Pulmonary artery endothelial cell (primary cell): ENCODE data around the gene CENPW. TPM values are rescaled to one million over a fixed set of nuclear protein-coding genes. Genes with fewer than 3 reads are reported as not detected.

ENCODE experiments used
- DNase-seq: peaks from one replicate; pipeline ENCODE4 v3.0.0-alpha.2; 2011; ENCODE audit warnings: low read depth, low spot score
- total RNA-seq: library from RNA; depleted of rRNA; stranded (reverse); fragments of >200 nt; gene quantifications from 2 replicates; pipeline ENCODE4 v1.2.3, GENCODE V29; 2014

Gene CENPW
- total RNA-seq: 22.0 and 33.6 TPM in 2 replicates

GRCh38 chr6:126339796-126340609 lies at the start of gene CENPW:
Gene CENPW (plus strand): TSS chr6:126340115. CDS start chr6:126340274, 159 bp downstream.
- DNase-seq: peak; percentile 60

- DNase-seq: no peak
Measured at GRCh38 chr6:126293891-126294524, 45.9 kb upstream of the CENPW start.

- DNase-seq: no peak
Measured at GRCh38 chr6:126300126-126300525, 39.8 kb upstream of the CENPW start.

GRCh38 chr6:126300735-126301134 lies 39.2 kb upstream of the CENPW start:
- DNase-seq: no peak

GRCh38 chr6:126302191-126302590 lies 37.7 kb upstream of the CENPW start:
- peak; percentile 13 for DNase-seq

GRCh38 chr6:126307849-126308248 lies 32.1 kb upstream of the CENPW start:
- no peak for DNase-seq

GRCh38 chr6:126308362-126308761 lies 31.6 kb upstream of the CENPW start:
- no peak for DNase-seq

- no peak for DNase-seq
Measured at GRCh38 chr6:126312013-126312665, 27.8 kb upstream of the CENPW start.

GRCh38 chr6:126313941-126314340 lies 26.0 kb upstream of the CENPW start:
- no peak for DNase-seq

- DNase-seq: no peak
Measured at GRCh38 chr6:126318797-126319196, 21.1 kb upstream of the CENPW start.

- DNase-seq: no peak
Measured at GRCh38 chr6:126333729-126334128, 6.2 kb upstream of the CENPW start.

GRCh38 chr6:126335210-126335609 lies 4.7 kb upstream of the CENPW start:
- DNase-seq: no peak

GRCh38 chr6:126337323-126337722 lies 2.6 kb upstream of the CENPW start:
- no peak for DNase-seq

- no peak for DNase-seq
Measured at GRCh38 chr6:126341126-126341525, 1.2 kb downstream of the CENPW start.

- DNase-seq: no peak
Measured at GRCh38 chr6:126344181-126344580, 4.3 kb downstream of the CENPW start.

- DNase-seq: no peak
Measured at GRCh38 chr6:126351960-126352359, 12.0 kb downstream of the CENPW start.

GRCh38 chr6:126352514-126352913 lies 12.6 kb downstream of the CENPW start:
- DNase-seq: no peak

GRCh38 chr6:126356526-126356925 lies 16.6 kb downstream of the CENPW start:
- no peak for DNase-seq

GRCh38 chr6:126359936-126360537 lies 20.1 kb downstream of the CENPW start:
- no peak for DNase-seq

- DNase-seq: no peak
Measured at GRCh38 chr6:126361832-126362440, 22.0 kb downstream of the CENPW start.

GRCh38 chr6:126367849-126368248 lies 27.9 kb downstream of the CENPW start:
- no peak for DNase-seq

- no peak for DNase-seq
Measured at GRCh38 chr6:126372626-126373025, 32.7 kb downstream of the CENPW start.
